NCI-H748 treated with DMSO at 0.1 percent for 48 hours (cell line): ENCODE data around the gene SOX21.
"Not testable (repeated sequence)": the region's sequence is repeated elsewhere in the genome, so short reads cannot be mapped to it uniquely, and the experiment has no call there.

Experiments used
- DNase-seq: peaks from one replicate; lab custom pipeline; 2025; lab: John Stamatoyannopoulos, UW

The SOX21 gene

DNA sequence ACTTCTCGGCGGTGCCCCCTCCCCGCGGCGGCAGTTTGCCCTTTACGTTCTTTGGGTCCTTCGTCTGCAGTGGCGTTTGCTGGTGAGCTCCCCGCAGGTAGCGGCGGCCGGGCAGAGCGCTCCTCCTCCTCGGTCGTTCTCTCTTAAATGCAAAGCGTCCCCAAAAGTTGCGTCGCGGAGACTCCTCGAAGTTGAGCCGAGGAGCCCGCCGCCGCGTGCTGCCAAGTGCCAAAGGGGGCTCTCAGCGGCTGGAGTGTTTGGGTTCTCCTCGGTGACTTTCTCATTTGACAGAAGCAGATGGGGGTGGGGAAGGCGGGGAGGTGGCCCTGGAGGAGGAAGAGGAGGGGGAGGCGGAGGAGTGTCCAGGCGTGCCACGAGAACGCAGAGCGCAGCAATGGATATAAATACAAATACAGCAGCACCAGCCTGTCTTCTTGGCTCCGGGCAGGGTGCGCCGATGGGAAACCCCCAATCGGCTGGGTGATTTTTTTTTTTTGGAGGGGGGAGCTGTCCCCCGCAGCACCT is at the start of gene SOX21:
SOX21 (minus strand) TSS at position 259 of the 525 bp plus-strand sequence. CDS start 496 bp downstream, outside the sequence.
- peak; percentile 56 for DNase-seq

DNA sequence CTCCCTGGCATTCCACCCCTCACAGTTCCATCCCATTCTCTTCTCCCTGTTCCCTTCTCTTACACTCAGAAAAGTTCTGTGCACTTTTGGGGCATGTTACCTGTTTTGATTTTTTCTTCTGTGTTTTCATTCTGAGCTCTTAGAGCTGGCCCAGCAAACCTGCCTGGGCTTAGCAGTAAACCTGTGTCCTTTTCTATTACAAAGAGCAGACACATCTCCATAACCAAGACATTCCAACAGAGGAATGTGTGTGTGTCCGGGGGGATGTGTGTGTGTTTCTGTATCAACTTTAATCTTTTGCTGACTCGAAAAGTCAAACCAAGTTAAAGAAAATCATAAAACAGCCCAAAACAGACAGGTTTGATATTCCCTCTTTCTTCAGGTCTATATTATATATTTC is 49.1 kb upstream of the SOX21 start:
- no peak for DNase-seq

DNA sequence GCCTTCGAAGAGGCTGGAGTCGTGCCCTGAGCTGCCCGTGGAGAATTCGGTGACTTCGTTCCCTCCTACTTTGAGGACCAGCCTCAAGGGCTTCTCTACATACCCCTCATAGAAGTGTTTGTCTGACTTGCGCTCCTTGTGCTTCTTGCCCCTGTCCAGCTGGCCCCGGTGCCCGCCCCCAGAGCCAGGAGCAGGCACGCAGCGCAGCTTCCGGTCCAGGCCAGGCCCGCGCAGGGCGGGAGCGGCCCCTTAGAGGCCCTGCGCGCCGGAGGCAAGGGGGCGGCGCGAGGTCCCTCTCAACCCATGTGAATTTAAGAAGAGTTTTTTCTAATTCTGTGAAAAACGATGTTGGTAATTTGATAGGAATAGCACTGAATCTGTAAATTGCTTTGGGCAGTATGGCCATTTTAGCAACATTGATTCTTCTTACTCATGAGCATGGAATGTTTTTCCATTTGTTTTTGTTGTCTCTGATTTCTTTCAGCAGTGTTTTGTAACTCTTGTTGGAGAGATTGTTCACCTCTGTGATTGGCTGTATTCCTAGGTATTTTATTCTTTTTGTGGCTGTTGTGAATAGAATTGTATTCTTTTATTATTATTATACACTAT is 46.9 kb upstream of the SOX21 start:
- DNase-seq, result no peak

DNA sequence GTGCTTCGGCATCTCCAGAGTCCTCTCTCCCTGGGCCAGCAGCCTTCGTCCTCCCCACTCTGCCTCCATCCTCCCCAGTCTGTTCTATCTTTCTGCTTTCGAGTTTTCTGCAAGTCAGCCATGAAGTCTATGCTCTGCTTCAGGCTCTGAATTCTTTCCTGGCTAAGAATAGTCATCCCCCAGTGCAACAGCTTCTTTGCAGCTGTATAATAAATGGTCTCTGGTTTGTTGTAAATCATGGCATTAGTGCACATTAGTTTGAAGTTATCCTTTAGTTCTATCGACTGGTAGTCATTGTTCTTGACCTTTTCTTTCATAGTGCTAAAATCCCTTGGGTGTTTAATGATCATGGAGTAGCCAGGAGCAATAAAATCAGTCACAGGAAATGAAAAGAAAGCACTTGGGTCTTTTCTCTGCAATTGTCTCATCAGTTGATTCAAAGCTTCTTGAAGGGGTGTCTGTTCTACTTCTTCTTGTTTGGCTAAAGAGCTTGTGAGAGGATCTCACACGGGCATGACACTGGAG is 46.2 kb upstream of the SOX21 start:
- no peak for DNase-seq

DNA sequence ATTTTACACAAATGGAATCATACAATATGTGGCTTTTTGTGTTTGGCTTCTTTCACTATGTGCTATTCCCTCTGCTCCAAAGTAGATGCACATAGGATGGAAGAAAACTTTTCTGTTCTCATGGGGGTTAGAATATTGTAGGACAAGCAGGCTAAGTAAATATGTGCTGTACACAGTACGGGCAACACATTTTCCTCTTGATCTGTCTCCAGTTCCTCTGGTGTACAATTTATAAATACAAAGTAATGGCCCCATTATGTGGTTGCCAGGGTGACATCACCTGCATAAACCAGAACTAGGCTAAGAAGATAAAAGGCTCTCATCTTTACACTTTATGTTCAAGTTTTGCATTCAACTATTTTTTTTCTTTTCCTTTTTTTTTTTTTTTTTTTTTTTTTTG is 41.0 kb upstream of the SOX21 start:
- DNase-seq, result peak; percentile 79

DNA sequence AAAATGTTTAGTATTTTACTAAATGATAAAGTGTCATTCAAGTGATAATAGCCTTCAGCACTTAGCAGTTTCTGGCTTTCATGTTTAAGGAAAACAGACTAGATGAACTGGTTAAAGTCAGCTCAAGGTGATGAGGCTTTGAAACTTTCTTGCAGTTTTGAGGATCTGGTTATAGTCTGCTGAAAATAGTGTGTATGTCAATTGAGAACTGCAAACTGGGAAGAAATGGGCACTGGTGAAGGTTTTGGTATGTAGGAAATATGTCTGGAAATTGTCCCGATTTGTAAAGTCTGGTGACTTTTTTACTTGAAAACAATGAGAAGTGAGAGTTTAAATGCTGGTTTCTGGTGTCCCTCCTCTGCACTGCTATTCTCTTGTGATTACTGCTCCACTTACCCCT is 36.8 kb upstream of the SOX21 start:
- no peak for DNase-seq

DNA sequence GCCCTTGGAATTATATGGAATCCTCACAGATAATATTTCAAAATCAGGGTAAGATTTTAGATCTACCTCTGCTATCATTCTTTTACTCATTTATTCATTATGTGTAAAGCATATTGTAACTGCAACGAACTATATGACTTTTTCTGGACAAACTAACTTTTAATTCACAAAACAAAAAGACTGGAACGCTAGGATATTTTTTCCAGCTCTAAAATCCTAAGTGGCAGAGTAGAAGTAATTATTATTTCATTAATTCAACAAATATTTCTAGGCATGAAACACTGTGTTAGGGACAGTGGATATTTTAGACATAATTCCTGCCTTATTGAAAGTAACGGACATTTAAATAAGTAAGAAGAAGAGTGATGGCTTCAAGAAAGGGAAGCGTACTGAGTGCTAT is 26.9 kb upstream of the SOX21 start:
- DNase-seq, result no peak

DNA sequence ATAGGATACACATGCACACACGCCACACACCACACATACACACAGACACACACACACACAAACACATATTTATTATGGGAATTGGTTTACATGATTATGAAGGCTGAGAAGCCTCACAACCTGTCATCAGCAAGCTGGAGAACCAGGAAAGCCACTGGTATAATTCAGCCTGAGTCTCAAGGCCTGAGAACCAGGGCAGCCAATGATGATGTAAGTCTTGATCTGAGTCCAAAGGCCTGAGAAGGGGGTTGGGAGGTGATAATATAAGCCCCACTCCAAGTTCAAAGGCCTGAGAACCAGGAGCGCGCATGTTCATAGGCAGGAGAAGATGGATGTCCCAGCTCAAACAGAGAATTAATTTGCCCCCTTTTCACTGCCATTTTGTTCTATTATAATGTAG is 18.7 kb upstream of the SOX21 start:
- DNase-seq, result no peak

DNA sequence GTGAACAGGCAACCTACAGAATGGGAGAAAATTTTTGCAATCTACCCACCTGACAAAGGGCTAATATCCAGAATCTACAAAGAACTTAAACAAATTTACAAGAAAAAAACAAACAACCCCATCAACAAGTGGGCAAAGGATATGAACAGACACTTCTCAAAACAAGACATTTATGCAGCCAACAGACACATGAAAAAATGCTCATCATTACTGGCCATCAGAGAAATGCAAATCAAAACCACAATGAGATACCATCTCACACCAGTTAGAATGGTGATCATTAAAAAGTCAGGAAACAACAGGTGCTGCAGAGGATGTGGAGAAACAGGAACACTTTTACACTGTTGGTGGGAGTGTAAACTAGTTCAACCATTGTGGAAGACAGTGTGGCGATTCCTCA is 17.6 kb upstream of the SOX21 start:
- not testable (repeated sequence) for DNase-seq

DNA sequence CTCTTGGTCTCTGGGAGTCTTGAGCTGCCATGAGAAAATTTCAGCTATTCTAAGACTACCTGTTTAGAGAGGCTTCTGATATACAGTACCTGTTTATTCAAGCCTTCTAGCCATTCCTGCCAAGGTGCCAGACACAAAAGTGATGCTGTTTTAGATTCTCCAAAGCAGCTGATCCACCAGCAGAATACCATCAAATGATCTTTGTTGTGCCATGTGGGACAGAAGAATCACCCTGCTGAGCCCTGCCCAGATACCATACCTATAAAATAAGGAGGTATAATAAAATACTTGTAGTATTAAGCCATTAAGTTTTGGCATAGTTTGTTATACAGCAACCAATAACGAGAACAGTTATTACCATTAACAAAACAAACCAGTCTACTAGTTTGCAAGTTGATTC is 14.1 kb upstream of the SOX21 start:
- DNase-seq, result no peak

DNA sequence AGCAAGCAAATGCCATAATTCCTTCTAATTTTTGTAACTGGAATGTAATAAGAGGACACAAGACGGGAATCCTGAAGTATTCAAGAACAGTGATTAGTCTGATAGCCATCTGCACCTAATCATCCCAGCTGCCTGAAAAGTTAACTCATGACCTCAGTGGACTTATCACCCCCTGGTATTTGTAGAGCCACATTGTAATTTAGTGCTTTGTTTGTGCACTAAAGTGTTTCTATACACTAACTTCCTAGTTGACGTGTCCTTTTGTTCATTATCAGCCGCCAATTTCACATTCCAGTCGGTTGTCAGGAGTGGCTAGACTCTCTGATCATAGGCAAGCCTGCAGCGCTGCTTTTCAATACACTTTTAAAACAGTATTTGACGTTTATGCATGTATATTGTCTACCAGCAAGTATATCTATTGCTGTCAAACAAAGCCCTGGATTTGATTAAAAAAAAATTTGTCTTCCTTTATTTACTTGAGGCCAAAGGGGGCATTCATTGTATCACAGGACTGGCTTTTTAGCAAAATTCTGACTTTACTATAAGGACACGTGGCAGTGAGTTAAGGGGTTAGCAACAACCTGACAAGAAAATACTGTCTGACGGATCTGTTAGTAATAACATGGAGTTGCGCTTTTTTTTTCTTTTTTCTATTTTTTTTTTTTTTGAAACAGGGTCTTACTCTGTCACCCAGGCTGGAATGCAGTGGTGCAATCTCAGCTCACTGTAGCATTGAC is 10.4 kb upstream of the SOX21 start:
- DNase-seq, result peak; percentile 8

DNA sequence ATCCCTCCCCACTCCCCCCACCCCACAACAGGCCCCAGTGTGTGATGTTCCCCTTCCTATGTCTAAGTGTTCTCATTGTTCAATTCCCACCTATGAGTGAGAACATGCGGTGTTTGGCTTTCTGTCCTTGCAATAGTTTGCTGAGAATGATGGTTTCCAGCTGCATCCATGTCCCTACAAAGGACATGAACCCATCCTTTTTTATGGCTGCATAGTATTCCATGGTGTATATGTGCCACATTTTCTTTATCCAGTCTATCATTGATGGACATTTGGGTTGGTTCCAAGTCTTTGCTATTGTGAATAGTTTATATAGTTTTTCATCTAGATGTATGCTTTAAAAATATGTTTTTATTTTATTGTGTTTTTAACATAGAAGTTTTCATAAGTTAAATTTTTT is 6.4 kb upstream of the SOX21 start:
- DNase-seq, result not testable (repeated sequence)

DNA sequence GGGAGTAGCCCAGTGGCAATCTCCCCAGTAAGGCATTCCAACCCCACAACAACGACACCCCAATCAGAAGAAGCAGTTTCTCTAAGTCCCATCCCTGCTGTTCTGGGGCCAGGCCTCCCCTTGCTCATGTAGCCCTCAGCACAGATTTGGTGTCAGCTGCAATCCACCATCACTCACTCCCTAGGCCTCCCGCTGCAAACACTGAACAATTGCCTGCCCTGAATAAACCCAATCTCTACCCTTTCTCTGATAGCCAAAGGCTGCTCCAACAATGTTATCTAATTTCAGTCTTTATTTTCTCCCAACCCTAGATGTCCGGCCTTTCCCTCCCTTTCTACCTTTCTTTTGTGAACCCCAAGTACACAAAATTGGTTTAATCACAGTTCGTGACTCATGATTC is 5.6 kb upstream of the SOX21 start:
- DNase-seq, result no peak

DNA sequence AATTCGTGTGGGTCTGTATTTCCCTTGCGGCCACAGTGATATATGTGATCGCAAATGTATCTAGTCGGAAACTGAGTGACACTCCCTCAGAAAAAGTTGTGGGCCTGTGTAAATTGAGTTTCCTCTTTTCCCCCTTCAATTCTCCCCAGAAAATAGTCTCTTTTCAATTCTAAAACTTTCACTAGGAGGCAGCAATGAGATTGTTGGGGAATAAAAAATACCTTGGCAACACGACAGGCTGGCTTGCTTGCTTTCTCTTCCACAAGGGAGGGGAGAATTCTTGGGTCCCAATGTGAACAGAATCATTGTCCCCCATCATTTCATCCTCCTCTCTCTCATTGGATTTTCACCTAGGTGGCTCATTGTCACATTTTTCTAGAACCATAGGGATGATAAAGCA is 3.7 kb upstream of the SOX21 start:
- DNase-seq, result peak; percentile 24

DNA sequence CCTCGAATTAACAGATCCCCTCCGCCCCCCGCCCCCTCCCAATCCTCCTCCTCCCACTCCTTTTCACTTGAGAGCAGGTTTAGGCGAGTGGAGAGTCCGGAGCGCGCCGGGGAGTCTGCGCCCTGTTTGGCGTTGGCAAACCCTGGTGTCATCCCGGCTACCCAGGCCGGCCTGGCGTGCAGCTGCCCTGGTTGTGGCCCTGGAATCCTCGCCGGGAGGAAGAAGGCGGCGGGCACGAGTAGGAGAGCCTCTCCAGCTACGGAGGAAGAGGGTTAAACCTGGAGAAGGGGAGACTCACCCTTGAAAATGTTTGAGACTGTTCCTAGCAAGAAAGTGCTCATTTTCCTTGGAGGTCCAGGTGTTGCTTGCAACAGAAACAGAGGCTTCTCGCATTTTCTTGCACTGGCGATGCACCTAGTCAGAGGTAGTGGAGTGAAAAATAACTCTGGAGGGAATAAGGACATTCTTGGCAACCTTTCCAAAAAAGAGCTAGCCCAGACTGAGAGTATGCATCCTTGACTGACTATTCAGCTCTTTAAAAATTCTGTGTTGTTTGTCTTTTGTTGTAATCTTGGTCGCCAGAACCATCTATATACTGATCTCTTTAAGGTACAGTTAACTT is 1.3 kb upstream of the SOX21 start:
- DNase-seq, result no peak

DNA sequence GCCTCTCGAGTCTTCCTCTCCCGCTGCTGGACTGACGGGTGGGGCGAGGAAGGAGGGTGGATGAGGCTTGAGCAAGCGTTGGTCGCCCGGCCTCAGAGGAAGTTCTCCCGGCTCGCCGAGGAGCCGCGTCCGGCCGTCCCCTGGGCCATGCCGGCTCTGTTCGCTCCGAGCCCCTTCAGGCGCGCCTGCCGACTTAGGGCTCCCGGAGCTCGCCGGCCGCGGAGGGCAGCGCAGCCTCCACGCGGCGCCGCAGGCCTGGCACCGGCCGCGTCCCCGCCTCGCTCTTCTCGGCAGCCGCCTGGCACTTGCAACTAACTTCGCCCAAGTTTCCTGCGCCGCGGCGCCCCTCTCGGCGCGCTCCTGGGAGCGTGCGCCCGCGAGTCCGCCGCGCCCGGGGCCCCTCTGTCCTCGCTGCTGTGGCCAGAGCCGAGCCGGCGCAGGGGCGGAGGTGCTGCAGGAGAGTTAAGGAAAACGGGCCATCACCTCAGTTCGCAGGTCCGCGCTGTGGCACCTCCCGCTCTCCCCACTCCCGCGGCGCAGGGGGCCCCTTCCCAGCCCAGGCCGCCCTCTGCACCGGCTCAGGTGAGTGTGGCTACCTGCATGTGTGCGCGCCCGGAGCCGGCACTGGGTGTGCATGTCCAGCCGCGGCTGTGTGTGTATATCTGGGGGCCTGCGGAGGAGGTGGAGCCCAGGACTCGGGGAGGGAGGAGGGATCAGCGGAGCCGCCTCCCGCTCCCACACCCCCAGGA is 641 bp upstream of the SOX21 start:
- DNase-seq, result peak; percentile 50

DNA sequence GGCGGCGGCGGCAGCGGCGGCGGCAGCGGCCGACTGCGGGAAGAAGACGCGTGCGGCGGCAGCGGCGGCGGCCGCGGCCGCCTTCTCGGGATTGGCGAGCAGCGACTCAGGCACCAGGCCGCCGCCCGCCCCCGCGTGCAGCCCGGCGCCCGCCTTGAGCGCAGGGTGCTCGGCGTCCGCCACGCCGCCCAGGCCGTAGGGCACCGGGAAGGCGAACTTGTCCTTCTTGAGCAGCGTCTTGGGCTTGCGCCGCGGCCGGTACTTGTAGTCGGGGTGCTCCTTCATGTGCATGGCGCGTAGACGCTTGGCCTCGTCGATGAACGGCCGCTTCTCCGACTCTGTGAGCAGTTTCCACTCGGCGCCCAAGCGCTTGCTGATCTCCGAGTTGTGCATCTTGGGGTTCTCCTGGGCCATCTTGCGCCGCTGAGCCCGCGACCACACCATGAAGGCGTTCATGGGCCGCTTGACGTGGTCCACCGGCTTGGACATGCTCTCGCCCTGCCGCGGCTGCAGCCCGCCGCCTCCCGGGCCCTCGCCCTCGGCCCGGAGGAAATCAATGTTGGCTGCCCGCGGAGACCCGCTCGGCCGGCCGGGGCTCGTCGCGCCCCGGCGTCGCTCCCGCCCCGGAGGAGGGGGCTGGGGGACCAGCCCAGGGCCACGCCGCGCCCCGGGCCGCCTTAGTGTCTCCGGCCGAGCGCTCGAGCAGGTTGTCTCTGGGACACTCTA is 621 bp downstream of the SOX21 start:
- DNase-seq, result peak; percentile 32

DNA sequence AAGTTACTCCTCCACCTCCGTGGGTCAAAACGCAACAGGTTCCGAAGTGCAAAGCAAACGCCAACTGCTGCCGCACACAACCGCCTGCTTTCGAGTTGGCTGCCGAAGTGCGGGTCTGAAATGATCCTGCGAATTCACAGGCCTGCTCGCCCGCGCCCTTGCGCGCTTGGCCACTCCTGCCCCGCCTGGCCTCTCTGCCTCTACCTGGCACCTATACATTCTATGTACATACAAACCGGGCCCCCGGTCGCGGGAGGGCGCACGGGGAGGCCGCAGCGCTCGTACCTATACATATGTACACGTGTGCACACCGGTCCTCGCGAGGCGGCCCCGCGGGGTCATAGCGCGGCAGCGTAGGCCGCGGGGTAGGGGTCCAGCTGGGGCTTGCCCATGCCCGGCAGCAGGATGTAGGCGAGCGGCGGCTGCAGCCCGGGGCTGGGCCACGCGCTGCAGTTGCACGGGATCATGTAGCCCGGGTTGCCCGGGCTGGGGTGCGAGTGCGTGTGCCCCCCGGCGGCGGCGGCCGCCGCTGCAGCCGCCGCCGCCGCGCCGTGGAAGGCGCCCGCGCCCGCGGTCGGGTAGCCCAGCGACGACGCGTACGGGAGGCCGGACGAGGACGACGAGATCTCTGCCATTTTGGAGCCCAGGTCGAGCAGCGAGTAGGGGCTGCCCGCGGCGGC is 1.3 kb downstream of the SOX21 start:
- peak; percentile 77 for DNase-seq

DNA sequence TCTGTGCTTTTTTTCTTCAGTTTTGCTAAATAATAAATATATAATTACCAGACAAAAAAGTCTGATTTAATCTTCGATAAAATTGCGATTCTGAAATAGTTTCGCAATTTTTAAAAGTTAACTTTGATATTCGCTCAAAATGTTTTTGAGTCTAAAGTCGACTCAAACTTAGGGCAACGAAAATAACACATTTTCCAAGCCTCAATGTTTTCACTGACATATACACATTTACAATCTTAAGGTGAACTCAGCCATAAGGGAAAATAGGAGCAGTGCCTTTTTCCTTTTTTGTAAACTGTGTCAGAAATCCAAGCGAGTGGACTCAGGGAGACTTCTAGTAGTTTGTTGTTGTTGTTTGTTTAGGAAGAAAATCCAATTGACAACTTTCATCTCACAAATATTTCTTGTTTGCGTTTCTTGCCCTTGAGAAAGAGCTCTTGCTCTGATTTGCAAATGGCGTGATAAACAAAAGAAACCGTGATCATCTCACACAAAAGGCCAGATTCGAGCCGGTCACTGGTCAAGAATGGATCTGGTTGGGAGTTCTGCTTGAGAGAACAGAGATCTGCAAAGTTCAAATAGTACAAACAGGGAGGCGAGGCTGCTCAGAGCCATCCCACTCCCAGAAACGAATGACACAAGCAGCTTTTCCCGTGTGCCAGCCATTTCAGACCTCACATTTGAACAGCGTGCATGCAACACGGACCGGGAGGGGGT is 2.1 kb downstream of the SOX21 start:
- DNase-seq, result peak; percentile 69
